ENCODE results near the gene COL8A2. TPM values are rescaled to one million over a fixed set of nuclear protein-coding genes. Genes with fewer than 3 reads are reported as not detected.

COL8A2 gene
- polyA plus RNA-seq, 3 donors = 0.90 to 3.0 (median 1.6) TPM

DNA sequence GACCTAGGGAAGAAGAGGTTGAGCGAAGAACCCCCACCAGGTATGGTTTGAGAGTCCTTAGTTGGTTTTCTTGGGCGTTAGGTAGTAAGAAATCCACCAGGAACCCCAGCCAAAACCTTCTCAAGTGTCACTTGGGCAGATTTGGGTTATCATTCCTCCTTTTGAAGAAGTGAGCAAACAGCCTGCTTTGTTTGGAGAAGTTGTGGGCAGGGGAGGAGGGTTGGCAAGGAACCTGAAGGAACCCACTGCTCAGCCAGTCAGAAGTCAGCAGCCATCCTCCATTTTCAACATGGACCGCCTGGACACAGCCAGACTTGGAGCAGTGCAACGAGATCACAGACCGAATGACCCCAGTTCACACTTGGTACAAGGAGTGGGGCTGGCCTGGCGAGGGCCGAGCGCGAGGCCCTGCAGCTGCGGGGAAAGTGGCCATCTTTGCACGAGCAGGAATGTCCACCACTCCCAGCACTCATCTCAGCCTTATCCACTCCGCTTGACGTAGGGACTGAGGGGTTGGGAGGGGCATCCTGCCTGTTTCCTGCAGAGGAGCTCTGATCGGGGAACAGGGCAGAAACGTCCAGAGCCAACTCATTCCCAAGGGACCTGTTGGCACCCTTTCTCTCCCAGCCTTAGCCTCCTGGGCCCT lies 29.1 kb downstream of the COL8A2 start:
- peaks cover 44 to 60% of the 10 kb centered on the region in 2 donors for H3K36me3 ChIP-seq (replicated peaks in 1 of 2; ENCODE audit: control insufficient read depth in 1 of 2, insufficient read depth in 2 of 2, low read length in 2 of 2)
- no peak overlapping the region for H3K4me3 ChIP-seq (replicated peaks in 1 of 3; ENCODE audit: low read depth in 2 of 3, low read length in 3 of 3)
- peak overlapping the region; percentile 79 to 94 (median 90) for H3K27ac Mint-ChIP-seq

GRCh38 chr1:36094621-36095061 lies 30.4 kb downstream of the COL8A2 start:
- peaks cover 47% of the 10 kb centered on the region in 2 donors for H3K4me1 ChIP-seq (ENCODE audit: control insufficient read depth in 1 of 2, insufficient read depth in 2 of 2, low read length in 2 of 2)
- DNase-seq = no peak
- peaks cover 43 to 60% of the 10 kb centered on the region in 2 donors for H3K36me3 Mint-ChIP-seq

More for the DNA sequence above, 29.1 kb downstream of the COL8A2 start:
- H3K79me2 ChIP-seq (ENCODE audit: insufficient read depth, low read length) = peaks cover 23% of the 10 kb centered on the region
- H3K9me3 Mint-ChIP-seq = peaks cover 0 to 2% (median 0%) of the 10 kb centered on the region in 7 donors
- H2AFZ ChIP-seq (ENCODE audit: insufficient read depth, low read depth, low read length, poor library complexity, severe bottlenecking) = peak overlapping the region; percentile 79
- H3K27ac ChIP-seq (ENCODE audit: low read depth in 1 of 2, low read length in 2 of 2) = peak overlapping the region; percentile 67 to 90
- H3K27me3 ChIP-seq (ENCODE audit: control insufficient read depth in 2 of 2, insufficient read depth in 2 of 2, low read length in 2 of 2) = no peaks in the 10 kb centered on the region
- peaks cover 15% of the 10 kb centered on the region for H4K20me1 ChIP-seq (ENCODE audit: insufficient read depth, low read length)
- peak overlapping the region; percentile 37 for H3K4me2 ChIP-seq (replicated peaks; ENCODE audit: extremely low read depth, low read length, poor library complexity, severe bottlenecking)
- TF ChIP-seq, protein P1, sequence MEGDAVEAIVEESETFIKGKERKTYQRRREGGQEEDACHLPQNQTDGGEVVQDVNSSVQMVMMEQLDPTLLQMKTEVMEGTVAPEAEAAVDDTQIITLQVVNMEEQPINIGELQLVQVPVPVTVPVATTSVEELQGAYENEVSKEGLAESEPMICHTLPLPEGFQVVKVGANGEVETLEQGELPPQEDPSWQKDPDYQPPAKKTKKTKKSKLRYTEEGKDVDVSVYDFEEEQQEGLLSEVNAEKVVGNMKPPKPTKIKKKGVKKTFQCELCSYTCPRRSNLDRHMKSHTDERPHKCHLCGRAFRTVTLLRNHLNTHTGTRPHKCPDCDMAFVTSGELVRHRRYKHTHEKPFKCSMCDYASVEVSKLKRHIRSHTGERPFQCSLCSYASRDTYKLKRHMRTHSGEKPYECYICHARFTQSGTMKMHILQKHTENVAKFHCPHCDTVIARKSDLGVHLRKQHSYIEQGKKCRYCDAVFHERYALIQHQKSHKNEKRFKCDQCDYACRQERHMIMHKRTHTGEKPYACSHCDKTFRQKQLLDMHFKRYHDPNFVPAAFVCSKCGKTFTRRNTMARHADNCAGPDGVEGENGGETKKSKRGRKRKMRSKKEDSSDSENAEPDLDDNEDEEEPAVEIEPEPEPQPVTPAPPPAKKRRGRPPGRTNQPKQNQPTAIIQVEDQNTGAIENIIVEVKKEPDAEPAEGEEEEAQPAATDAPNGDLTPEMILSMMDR (IDR thresholded peaks at IDR 0.05) = no peak
- H3K4me1 Mint-ChIP-seq = peaks cover 44% of the 10 kb centered on the region
- H3K27me3 Mint-ChIP-seq (ENCODE audit: low read depth in 3 of 3) = peaks cover 0 to 6% (median 0%) of the 10 kb centered on the region in 3 donors
- H3K36me3 Mint-ChIP-seq = peaks cover 41 to 59% of the 10 kb centered on the region in 2 donors
- no peak overlapping the region for H3K9ac ChIP-seq (ENCODE audit: insufficient read depth, low read length, poor library complexity, severe bottlenecking)
- no peaks in the 10 kb centered on the region for H3K9me3 ChIP-seq (replicated peaks in 1 of 2; ENCODE audit: control insufficient read depth in 1 of 2, insufficient read depth in 1 of 2, low read length in 2 of 2)
- WGBS (ENCODE audit: insufficient coverage) = 40% methylated on average over 1 of the region's 15 CpGs
- no peak overlapping the region for H3K4me3 Mint-ChIP-seq
- intact Hi-C loops (cut with micrococcal nuclease) = loop anchor here in 1 of 2 donors (5.0 kb wide), 1 partner anchor 91 kb away; no protein-coding TSS in a partner anchor
- DNase-seq = peak; percentile 61 to 71 (median 69)
- peaks cover 38 to 43% of the 10 kb centered on the region in 2 donors for H3K4me1 ChIP-seq (ENCODE audit: control insufficient read depth in 1 of 2, insufficient read depth in 2 of 2, low read length in 2 of 2)

More at GRCh38 chr1:36094621-36095061, 30.4 kb downstream of the COL8A2 start:
- Histone ChIP-seq H3K79me2 (ENCODE audit: insufficient read depth, low read length) (peaks cover 36% of the 10 kb centered on the region), H3K4me2 (replicated peaks; ENCODE audit: extremely low read depth, low read length, poor library complexity, severe bottlenecking) (no peak overlapping the region), H2AFZ (ENCODE audit: insufficient read depth, low read depth, low read length, poor library complexity, severe bottlenecking) (no peak overlapping the region), H3K27ac (ENCODE audit: low read depth in 1 of 2, low read length in 2 of 2) (peak overlapping the region; percentile 29 to 90), H3K9ac (ENCODE audit: insufficient read depth, low read length, poor library complexity, severe bottlenecking) (no peak overlapping the region), H3K9me3 (replicated peaks in 1 of 2; ENCODE audit: control insufficient read depth in 1 of 2, insufficient read depth in 1 of 2, low read length in 2 of 2) (no peaks in the 10 kb centered on the region), H3K27me3 (ENCODE audit: control insufficient read depth in 2 of 2, insufficient read depth in 2 of 2, low read length in 2 of 2) (no peaks in the 10 kb centered on the region), H3K36me3 (replicated peaks in 1 of 2; ENCODE audit: control insufficient read depth in 1 of 2, insufficient read depth in 2 of 2, low read length in 2 of 2) (peaks cover 44 to 61% of the 10 kb centered on the region in 2 donors), H3K4me3 (replicated peaks in 1 of 3; ENCODE audit: low read depth in 2 of 3, low read length in 3 of 3) (no peak overlapping the region), H4K20me1 (ENCODE audit: insufficient read depth, low read length) (peaks cover 21% of the 10 kb centered on the region)
- WGBS (ENCODE audit: insufficient coverage) = 92% methylated on average over 7 of the region's 8 CpGs
- TF ChIP-seq, protein P1 (IDR thresholded peaks at IDR 0.05) = no peak
- Mint-ChIP-seq H3K27me3 (ENCODE audit: low read depth in 3 of 3) (peaks cover 0 to 3% (median 0%) of the 10 kb centered on the region in 3 donors), H3K4me3 (no peak overlapping the region), H3K4me1 (peaks cover 43% of the 10 kb centered on the region), H3K27ac (peak overlapping the region; percentile 21 to 89 (median 62)), H3K9me3 (peaks cover 0 to 2% (median 0%) of the 10 kb centered on the region in 7 donors)
- intact Hi-C loops (cut with micrococcal nuclease) = loop anchor here in 1 of 2 donors (5.0 kb wide), 1 partner anchor 93 kb away; no protein-coding TSS in a partner anchor

All from CD14-positive monocyte (primary cell).